Thyroid gland (tissue), 4 donors: ENCODE measurements around the gene SLC17A9. TPM values are rescaled to one million over a fixed set of nuclear protein-coding genes. Genes with fewer than 3 reads are reported as not detected.

Experiments
- DNase-seq, 2 donors: peaks; one replicate each; pipeline ENCODE4 v3.0.0-alpha.2; 2019
- H3K27ac ChIP-seq, 3 donors: fragments of 200-600 bp; sonication (generic); 1 replicate in 2 of 3; 2 replicates in 1 of 3; pipeline ENCODE4 v1.5.1; 2016 to 2019; ENCODE audit warnings: mild to moderate bottlenecking in 1 of 3, moderate library complexity in 1 of 3
- H3K27me3 ChIP-seq: fragments of 200-600 bp; sonication (generic); one replicate; pipeline ENCODE4 v1.5.1; 2019
- H3K36me3 ChIP-seq, 2 donors: fragments of 200-600 bp; sonication (generic); one replicate each; pipeline ENCODE4 v1.5.1; 2016 to 2019
- H3K4me1 ChIP-seq, 2 donors: fragments of 200-600 bp; sonication (generic); one replicate each; pipeline ENCODE4 v1.5.1; 2017 to 2019
- H3K4me3 ChIP-seq, 3 donors: fragments of 200-600 bp; sonication (generic); replicated peaks in 1 of 3; 1 replicate in 2 of 3; 2 replicates in 1 of 3; pipeline ENCODE4 v1.5.1; 2016; ENCODE audit warnings: mild to moderate bottlenecking in 1 of 3
- H3K9me3 ChIP-seq: fragments of 200-600 bp; sonication (generic); one replicate; pipeline ENCODE4 v1.5.1; 2017
- POLR2A ChIP-seq, 2 donors: fragments of 450-650 bp; IDR thresholded peaks; one replicate each; pipeline ENCODE4 v1.6.1; 2017; ENCODE audit warnings: antibody characterized with exemption in 2 of 2, mild to moderate bottlenecking in 2 of 2, moderate library complexity in 1 of 2
- WGBS, 2 donors: methylation state at CpG; one replicate each; pipeline ENCODE4 v1.1.5; 2017; 5-methylcytosine and 5-hydroxymethylcytosine counted together
- intact Hi-C: fragments of 100-400 bp; cut with DNase I; formaldehyde crosslinking; loops from one replicate; pipeline ENCODE4 v1.15.1; 2023
- total RNA-seq, 4 donors: library from RNA; depleted of rRNA; stranded (reverse); fragments of >200 nt; gene quantifications; one replicate each; pipeline ENCODE4 v1.2.3, GENCODE V29; 2016
- TF ChIP-seq, protein P1 (sequence below), 6 experiments: fragments of 200-600 bp in 3 of 6; fragments of 450-650 bp in 3 of 6; sonication (generic) in 3 of 6; IDR thresholded peaks; one replicate each; pipeline ENCODE4 v1.5.1; 2016 to 2019; ENCODE audit warnings: antibody characterized with exemption in 6 of 6, mild to moderate bottlenecking in 2 of 6, inconsistent platforms in 1 of 6, moderate library complexity in 1 of 6

Gene SLC17A9
- total RNA-seq, 4 donors from 2014 or later, result 0.68 to 1.6 (median 1.00) TPM

DNA sequence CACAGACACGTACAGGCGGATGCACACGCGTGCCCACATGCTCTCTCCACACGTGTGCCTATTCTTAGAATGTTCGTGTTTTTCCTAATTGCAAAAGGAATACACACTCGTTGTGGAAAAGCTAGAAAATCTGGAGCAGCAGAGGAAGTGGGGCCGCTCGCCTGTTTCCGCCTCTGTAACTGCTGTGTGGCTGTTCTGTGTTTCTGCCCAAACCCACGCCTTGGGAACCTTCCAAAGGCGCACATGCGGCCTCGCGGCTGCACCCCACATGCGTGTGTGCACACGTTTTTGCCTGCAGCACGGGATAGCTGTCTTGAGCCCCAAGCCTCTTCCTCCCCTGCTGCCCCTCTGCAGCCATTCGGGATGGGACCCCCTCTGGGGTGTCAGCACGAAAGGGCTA, 12.2 kb downstream of the SLC17A9 start:
- Histone ChIP-seq H3K27me3 (no peaks in the 10 kb centered on the region), H3K4me1 (no peaks in the 10 kb centered on the region), H3K9me3 (no peaks in the 10 kb centered on the region), H3K4me3 (no peak overlapping the region), H3K36me3 (no peaks in the 10 kb centered on the region), H3K27ac (no peak overlapping the region)
- TF ChIP-seq, protein P1, sequence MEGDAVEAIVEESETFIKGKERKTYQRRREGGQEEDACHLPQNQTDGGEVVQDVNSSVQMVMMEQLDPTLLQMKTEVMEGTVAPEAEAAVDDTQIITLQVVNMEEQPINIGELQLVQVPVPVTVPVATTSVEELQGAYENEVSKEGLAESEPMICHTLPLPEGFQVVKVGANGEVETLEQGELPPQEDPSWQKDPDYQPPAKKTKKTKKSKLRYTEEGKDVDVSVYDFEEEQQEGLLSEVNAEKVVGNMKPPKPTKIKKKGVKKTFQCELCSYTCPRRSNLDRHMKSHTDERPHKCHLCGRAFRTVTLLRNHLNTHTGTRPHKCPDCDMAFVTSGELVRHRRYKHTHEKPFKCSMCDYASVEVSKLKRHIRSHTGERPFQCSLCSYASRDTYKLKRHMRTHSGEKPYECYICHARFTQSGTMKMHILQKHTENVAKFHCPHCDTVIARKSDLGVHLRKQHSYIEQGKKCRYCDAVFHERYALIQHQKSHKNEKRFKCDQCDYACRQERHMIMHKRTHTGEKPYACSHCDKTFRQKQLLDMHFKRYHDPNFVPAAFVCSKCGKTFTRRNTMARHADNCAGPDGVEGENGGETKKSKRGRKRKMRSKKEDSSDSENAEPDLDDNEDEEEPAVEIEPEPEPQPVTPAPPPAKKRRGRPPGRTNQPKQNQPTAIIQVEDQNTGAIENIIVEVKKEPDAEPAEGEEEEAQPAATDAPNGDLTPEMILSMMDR (IDR thresholded peaks at IDR 0.05), result no peak
- no peak for TF ChIP-seq POLR2A (IDR thresholded peaks at IDR 0.05)
- 71 to 83% methylated on average over 20 of the region's 20 CpGs for WGBS, 2 donors
- intact Hi-C loops, result no loop called here
- no peak for DNase-seq

DNA sequence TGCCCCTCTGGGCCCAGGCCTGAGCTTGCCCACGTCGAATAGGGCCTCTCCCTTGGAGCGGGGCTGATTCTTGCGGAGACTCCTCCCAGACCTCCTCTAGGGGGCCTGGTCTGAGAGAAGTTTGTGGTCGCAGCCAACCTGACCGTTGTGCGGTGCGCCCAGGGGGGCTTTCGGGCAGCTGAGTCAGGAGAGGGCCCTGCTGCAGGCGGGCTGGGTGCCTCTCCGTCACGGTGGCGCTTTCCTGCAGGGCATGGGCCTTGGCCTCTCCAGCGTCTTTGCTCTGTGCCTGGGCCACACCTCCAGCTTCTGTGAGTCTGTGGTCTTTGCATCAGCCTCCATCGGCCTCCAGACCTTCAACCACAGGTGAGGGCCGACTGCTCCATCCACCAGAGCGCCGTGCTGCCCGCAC, 12.9 kb downstream of the SLC17A9 start:
- no peak for TF ChIP-seq POLR2A (IDR thresholded peaks at IDR 0.05)
- TF ChIP-seq, protein P1 (IDR thresholded peaks at IDR 0.05), result no peak
- H3K36me3 ChIP-seq, result no peaks in the 10 kb centered on the region
- intact Hi-C loops, result no loop called here
- H3K4me3 ChIP-seq, result no peak overlapping the region
- DNase-seq, result no peak
- H3K4me1 ChIP-seq, result no peaks in the 10 kb centered on the region
- 75 to 86% methylated on average over 9 to 15 of the region's 19 CpGs for WGBS, 2 donors
- no peak overlapping the region for H3K27ac ChIP-seq
- H3K27me3 ChIP-seq, result no peaks in the 10 kb centered on the region
- no peaks in the 10 kb centered on the region for H3K9me3 ChIP-seq

GRCh38 chr20:62966212-62967148, 14.0 kb downstream of the SLC17A9 start:
- TF ChIP-seq, protein P1 (IDR thresholded peaks at IDR 0.05), result no peak
- no peak for TF ChIP-seq POLR2A (IDR thresholded peaks at IDR 0.05)
- DNase-seq, result no peak
- H3K36me3 ChIP-seq, result no peaks in the 10 kb centered on the region
- WGBS, 2 donors, result 93% methylated on average over 15 to 21 of the region's 27 CpGs
- no peaks in the 10 kb centered on the region for H3K4me1 ChIP-seq
- no peaks in the 10 kb centered on the region for H3K27me3 ChIP-seq
- no peak overlapping the region for H3K4me3 ChIP-seq
- H3K9me3 ChIP-seq, result no peaks in the 10 kb centered on the region
- no peak overlapping the region for H3K27ac ChIP-seq
- intact Hi-C loops, result no loop called here

DNA sequence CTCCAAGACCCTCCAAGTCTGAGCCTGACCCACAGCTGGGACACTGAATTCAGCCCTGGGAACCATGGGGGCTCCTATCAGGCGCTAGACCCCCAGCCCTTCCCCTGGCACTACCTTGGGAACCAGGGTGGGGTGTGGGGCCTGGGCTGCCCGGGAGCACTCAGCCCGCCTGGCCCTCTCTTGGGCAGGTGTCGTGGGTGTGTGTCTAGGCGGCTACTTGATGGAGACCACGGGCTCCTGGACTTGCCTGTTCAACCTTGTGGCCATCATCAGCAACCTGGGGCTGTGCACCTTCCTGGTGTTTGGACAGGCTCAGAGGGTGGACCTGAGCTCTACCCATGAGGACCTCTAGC, 14.6 kb downstream of the SLC17A9 start:
- no peak overlapping the region for H3K4me3 ChIP-seq
- H3K27ac ChIP-seq, result no peak overlapping the region
- 52 to 94% methylated on average over 2 to 5 of the region's 6 CpGs for WGBS, 2 donors
- no peaks in the 10 kb centered on the region for H3K4me1 ChIP-seq
- no peaks in the 10 kb centered on the region for H3K27me3 ChIP-seq
- intact Hi-C loops, result no loop called here
- TF ChIP-seq, protein P1 (IDR thresholded peaks at IDR 0.05), result no peak
- no peak for TF ChIP-seq POLR2A (IDR thresholded peaks at IDR 0.05)
- no peaks in the 10 kb centered on the region for H3K9me3 ChIP-seq
- no peaks in the 10 kb centered on the region for H3K36me3 ChIP-seq
- no peak for DNase-seq

GRCh38 chr20:62967628-62968351, 15.3 kb downstream of the SLC17A9 start:
- intact Hi-C loops, result no loop called here
- 93 to 95% methylated on average over 18 to 25 of the region's 27 CpGs for WGBS, 2 donors
- TF ChIP-seq POLR2A (IDR thresholded peaks at IDR 0.05), result no peak
- TF ChIP-seq, protein P1 (IDR thresholded peaks at IDR 0.05), result no peak
- H3K9me3 ChIP-seq, result no peaks in the 10 kb centered on the region
- peaks cover 3 to 5% of the 10 kb centered on the region in 2 donors for H3K4me1 ChIP-seq
- H3K27ac ChIP-seq, result no peak overlapping the region
- DNase-seq, result no peak
- H3K36me3 ChIP-seq, result no peaks in the 10 kb centered on the region
- H3K27me3 ChIP-seq, result peaks cover 2% of the 10 kb centered on the region
- no peak overlapping the region for H3K4me3 ChIP-seq
